OCI-LY3 (cell line): ENCODE measurements around the gene TSR1.

Experiments used
- CTCF ChIP-seq: fragments of 200-600, 300-600 bp; sonication (generic); IDR thresholded peaks from 2 replicates; pipeline ENCODE4 v1.5.1; 2014; ENCODE audit warnings: antibody characterized with exemption, low read length, low read depth
- EZH2phosphoT487 ChIP-seq: fragments of 200-600 bp; shearing (Covaris generic); IDR thresholded peaks from 2 replicates; pipeline ENCODE4 v1.6.1; 2018; ENCODE audit warnings: antibody characterized with exemption, mixed run types, low read depth

GRCh38 chr17:2346475-2346874 is 10.2 kb upstream of the TSR1 start:
- no peak for TF ChIP-seq CTCF
- no peak for TF ChIP-seq EZH2phosphoT487
